Activated T-helper 1 cell treated with anti-CD3 and anti-CD28 coated beads, Interleukin-12 subunit alpha, Interleukin-12 subunit beta, Interleukin-2, Interleukin-4 antibody, amounts not matched to agents 30 ng/mL and 10 ng/mL and 1 ng/mL, durations not matched to agents 14 hours and 24 hours and 36 hours (primary cell): ENCODE data around the gene RAB37. TPM values are rescaled to one million over a fixed set of nuclear protein-coding genes. Genes with fewer than 3 reads are reported as not detected.

Source experiments
- DNase-seq: peaks from one replicate; pipeline ENCODE4 v3.0.0; 2021; ENCODE audit warnings: low spot score
- H3K27ac Mint-ChIP-seq: one replicate; pipeline ENCODE4 v1.8.0; 2021; ENCODE audit warnings: mild to moderate bottlenecking, mixed read lengths
- H3K27me3 Mint-ChIP-seq: one replicate; pipeline ENCODE4 v1.8.0; 2022; ENCODE audit warnings: mild to moderate bottlenecking, moderate library complexity, mixed read lengths; ENCODE audit not compliant: insufficient read depth
- H3K36me3 Mint-ChIP-seq: one replicate; pipeline ENCODE4 v1.8.0; 2021; ENCODE audit warnings: low read depth, mixed read lengths
- H3K4me1 Mint-ChIP-seq: one replicate; pipeline ENCODE4 v1.8.0; 2021; ENCODE audit warnings: low read depth, mixed read lengths
- H3K4me3 Mint-ChIP-seq: one replicate; pipeline ENCODE4 v1.8.0; 2021; ENCODE audit warnings: mild to moderate bottlenecking, moderate library complexity, mixed read lengths
- H3K9me3 Mint-ChIP-seq: one replicate; pipeline ENCODE4 v1.8.0; 2021; ENCODE audit warnings: mixed read lengths
- intact Hi-C: fragments of 100-400 bp; cut with micrococcal nuclease; formaldehyde crosslinking; loops from one replicate; pipeline ENCODE4 v1.15.1; 2024
- total RNA-seq: library from RNA; stranded (reverse); gene quantifications from 2 replicates; pipeline ENCODE4 v1.2.3, GENCODE V29; 2022

Gene RAB37
- total RNA-seq, 1 donor from 2014 or later: 6.1 TPM

DNA sequence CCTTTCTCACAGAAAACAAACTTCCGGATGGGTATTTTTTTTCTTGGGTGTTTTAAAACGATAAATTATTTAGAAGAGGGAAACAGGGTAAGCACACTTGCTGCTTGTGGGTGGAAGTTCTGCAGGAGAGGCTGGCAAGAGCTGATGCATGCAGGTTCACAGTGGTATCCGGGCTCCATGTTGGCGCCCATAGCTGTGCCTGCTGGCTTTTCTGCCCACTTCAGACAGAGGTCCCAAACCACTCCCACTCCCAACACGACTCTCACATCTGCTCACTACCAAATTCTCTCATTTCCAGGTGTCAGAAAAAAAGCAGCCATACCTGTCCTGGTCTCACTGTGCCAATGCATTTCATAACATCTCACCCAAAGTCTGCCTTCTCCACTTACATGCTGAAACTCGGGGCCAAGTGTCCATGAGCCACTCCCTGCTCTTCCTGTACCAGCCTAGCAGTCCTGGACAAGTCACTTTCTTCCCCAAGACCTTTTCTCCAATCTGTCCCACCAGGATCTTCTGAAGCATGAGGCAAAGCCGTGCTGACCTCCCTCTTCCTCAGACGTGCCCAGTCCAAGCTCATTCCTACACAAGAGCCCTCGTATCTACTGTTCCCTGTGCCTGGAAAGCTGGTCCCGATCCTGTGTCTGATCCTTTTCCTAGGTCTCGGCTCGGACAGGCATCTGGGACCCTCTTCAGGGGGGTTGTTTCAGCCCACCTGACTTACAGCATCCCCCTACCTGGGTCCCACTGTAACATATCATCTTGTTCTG lies 25.8 kb upstream of the RAB37 start:
- Mint-ChIP-seq H3K9me3 (no peaks in the 10 kb centered on the region), H3K4me3 (no peak overlapping the region), H3K36me3 (no peaks in the 10 kb centered on the region), H3K27me3 (peaks cover 23% of the 10 kb centered on the region), H3K27ac (no peak overlapping the region), H3K4me1 (no peaks in the 10 kb centered on the region)
- DNase-seq: no peak
- intact Hi-C loops: no loop called here

DNA sequence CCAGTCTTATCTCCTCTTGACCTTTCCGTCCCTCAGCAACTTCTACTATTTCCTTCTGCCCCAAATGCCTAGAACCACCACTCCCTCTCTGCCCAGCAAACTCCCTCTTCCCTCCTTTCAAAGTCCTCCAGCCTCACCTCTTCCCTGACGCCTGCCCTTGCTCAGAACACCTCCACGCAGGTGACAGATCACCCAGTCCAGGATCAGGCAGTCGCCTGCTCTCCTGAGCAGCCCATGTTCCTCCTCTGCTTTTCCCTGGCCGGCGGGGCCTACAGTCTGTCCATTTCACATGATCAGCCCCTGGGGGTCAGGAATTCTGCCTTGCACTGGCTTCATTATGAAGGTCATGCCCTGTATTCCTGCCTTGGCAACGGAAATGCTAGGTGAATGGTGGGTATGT lies 24.8 kb upstream of the RAB37 start:
- Mint-ChIP-seq H3K4me1 (no peaks in the 10 kb centered on the region), H3K36me3 (no peaks in the 10 kb centered on the region), H3K27ac (peak overlapping the region; percentile 8), H3K9me3 (no peaks in the 10 kb centered on the region), H3K27me3 (peaks cover 20% of the 10 kb centered on the region), H3K4me3 (no peak overlapping the region)
- no peak for DNase-seq
- intact Hi-C loops: no loop called here

DNA sequence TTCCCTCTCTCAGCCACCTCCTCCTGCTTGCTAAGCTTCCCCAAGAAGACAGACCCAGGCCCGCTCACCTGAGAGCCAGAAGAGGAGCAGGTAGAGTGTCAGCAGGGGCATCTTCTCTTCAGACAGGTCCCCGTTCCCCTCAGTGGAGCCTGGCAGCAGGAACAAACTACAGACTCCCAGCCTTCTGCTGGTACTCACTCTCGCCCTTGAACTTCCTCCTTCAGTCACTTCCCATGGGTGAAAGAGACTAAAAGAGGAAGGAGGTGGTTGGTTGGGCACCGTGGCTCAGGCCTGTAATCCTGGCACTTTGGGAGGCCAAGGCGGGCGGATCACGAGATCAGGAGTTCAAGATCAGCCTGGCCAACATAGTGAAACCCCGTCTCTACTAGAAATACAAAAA lies 24.3 kb upstream of the RAB37 start, which contains the start of gene CD300LF:
CD300LF (minus strand) TSS at position 168 of the 400 bp plus-strand sequence; CDS start at position 111, 57 bp downstream.
- Mint-ChIP-seq H3K4me3 (no peak within 1 kb of the TSS), H3K4me1 (no peaks in the 10 kb centered on the region), H3K9me3 (no peaks in the 10 kb centered on the region), H3K27me3 (peaks cover 20% of the 10 kb centered on the region), H3K36me3 (no peaks in the 10 kb centered on the region), H3K27ac (peak within 1 kb of the TSS; percentile 8)
- intact Hi-C loops: no loop called here
- DNase-seq: no peak

DNA sequence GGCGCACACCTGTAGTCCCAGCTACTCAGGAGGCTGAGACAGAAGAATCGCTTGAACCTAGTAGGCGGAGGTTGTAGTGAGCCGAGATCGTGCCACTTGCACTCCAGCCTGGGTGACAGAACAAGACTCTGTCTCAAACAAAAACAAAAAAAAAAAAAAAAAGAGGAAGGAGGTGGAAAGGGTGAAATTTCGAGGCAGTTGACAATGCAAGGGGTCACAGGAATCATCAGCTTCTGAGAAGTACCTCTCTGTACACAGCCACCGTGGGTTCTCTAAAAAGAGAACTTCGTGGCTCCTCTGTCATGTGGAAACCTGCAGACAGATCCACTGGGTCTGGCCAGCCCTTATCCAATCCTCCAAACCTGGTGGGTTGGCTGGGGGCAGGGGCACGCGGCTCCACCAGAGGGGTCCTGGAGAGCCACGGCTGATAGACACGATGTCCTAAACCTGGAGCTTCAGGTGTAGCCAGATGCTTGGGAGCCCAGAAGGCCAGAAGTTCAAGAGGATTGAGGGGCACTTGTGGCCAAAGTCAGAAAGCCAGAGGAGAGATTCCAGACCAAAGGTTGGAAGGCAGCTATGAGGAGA lies 23.8 kb upstream of the RAB37 start:
- H3K4me3 Mint-ChIP-seq: no peak overlapping the region
- no peaks in the 10 kb centered on the region for H3K36me3 Mint-ChIP-seq
- intact Hi-C loops: no loop called here
- DNase-seq: no peak
- H3K4me1 Mint-ChIP-seq: no peaks in the 10 kb centered on the region
- H3K9me3 Mint-ChIP-seq: no peaks in the 10 kb centered on the region
- H3K27me3 Mint-ChIP-seq: peaks cover 22% of the 10 kb centered on the region
- no peak overlapping the region for H3K27ac Mint-ChIP-seq

DNA sequence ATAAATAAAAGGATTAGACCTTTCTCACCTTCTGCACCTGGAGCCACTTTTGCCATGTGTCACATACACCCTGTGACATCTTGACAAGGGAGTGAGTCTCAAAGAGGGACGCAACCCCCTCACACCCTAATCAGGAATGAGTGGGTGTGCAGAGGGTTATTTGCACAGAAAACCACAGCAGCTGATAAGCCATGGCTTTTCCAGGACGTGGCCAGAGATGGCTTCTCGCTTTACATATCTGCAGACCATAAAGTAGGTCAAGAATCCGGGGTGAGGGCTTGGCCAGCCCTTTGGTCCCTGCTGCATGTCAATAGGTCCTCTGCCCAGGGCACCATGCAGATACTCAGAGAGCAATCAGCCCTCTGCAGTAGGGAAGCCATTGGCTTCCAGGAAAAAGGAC lies 21.9 kb upstream of the RAB37 start:
- no peak overlapping the region for H3K27ac Mint-ChIP-seq
- no peak overlapping the region for H3K4me3 Mint-ChIP-seq
- H3K27me3 Mint-ChIP-seq: peaks cover 26% of the 10 kb centered on the region
- H3K36me3 Mint-ChIP-seq: no peaks in the 10 kb centered on the region
- no peak for DNase-seq
- H3K4me1 Mint-ChIP-seq: no peaks in the 10 kb centered on the region
- intact Hi-C loops: no loop called here
- no peaks in the 10 kb centered on the region for H3K9me3 Mint-ChIP-seq

DNA sequence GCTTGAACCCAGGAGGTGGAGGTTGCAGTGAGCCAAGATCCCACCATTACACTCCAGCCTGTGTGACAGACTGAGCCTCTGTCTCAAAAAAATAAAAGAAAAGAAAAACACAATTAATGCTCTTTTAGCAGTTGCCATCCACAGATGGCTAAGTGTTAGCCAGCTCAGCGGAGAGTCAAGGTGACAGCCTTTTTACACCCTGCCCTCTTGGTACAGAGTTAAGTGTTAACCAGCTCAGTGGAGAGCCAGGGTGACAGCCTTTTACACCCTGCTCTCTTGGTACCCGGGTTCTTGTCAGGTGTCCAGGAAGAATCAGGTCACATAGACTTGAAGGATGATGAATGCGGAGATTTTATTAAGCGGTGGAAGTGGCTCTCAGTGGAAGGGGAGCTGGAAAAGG lies 16.6 kb upstream of the RAB37 start:
- H3K4me1 Mint-ChIP-seq: peaks cover 5% of the 10 kb centered on the region
- no peak overlapping the region for H3K4me3 Mint-ChIP-seq
- peaks cover 21% of the 10 kb centered on the region for H3K27me3 Mint-ChIP-seq
- no peaks in the 10 kb centered on the region for H3K36me3 Mint-ChIP-seq
- DNase-seq: no peak
- no peaks in the 10 kb centered on the region for H3K9me3 Mint-ChIP-seq
- no peak overlapping the region for H3K27ac Mint-ChIP-seq
- intact Hi-C loops: no loop called here

DNA sequence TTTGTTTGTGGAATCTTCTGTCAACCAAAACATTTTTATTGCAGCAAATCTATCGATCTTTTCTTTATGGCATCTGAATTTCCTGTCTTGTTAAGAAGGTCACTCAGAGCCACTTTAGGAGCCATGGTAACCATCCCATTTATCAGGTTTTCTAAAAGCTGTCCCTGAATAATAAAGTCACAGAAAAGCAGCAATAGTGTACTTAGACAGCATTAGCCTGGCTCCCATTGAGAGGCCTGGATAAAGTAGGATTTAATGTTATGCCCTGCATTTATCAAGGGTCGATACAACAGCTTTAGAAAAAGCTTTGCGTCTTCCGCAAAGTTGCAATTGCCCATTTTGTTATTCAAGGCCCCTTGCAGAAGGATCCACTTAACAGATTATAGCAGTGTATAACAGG lies 14.3 kb upstream of the RAB37 start:
- Mint-ChIP-seq H3K36me3 (no peaks in the 10 kb centered on the region), H3K9me3 (no peaks in the 10 kb centered on the region)

DNA sequence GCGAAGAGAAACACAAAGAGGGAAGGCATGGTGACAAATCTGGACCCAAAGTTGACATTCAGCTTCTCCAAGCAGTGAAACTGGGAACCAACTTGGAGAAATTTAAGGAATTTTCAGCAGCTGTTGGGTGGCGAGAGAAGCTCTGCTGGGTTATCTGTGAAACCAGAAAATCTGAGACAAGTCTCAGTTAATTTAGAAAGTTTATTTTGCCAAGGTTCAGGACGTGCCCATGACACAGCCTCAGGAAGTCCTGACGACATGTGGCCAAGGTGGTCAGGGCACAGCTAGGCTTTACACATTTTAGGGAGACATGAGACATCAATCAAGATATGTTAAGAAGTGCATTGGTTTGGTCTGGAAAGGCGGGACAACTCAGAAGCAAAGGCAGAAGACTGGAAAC lies 13.2 kb upstream of the RAB37 start:
- Mint-ChIP-seq H3K36me3 (no peaks in the 10 kb centered on the region), H3K27me3 (peaks cover 15% of the 10 kb centered on the region), H3K4me3 (no peak overlapping the region), H3K27ac (no peak overlapping the region), H3K4me1 (peaks cover 5% of the 10 kb centered on the region), H3K9me3 (no peaks in the 10 kb centered on the region)
- intact Hi-C loops: no loop called here
- DNase-seq: no peak

More for the DNA sequence above, 14.3 kb upstream of the RAB37 start:
- intact Hi-C loops: no loop called here
- DNase-seq: no peak
- Mint-ChIP-seq H3K4me3 (no peak overlapping the region), H3K4me1 (peaks cover 5% of the 10 kb centered on the region), H3K27ac (no peak overlapping the region), H3K27me3 (peaks cover 19% of the 10 kb centered on the region)

DNA sequence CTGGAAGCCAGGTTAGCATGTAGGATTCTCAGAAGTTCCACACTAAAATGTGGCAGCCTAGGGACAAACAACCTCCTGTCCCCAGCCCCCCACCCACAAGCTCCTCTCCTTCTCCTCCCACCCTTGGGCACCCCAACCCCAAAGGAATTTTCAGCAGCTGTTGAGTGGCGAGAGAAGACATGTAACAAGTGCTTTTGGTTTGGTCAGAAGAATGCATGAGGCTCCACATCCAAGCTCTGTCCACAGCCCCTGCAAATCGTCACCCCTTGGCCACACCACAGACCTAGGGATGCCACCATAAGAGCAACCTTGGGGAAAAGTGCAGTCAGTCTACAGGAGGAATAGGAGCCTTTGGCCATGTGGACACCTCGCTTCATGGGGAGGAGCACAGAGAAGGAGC lies 11.9 kb upstream of the RAB37 start:
- no peak overlapping the region for H3K27ac Mint-ChIP-seq
- peaks cover 6% of the 10 kb centered on the region for H3K4me1 Mint-ChIP-seq
- H3K36me3 Mint-ChIP-seq: no peaks in the 10 kb centered on the region
- H3K4me3 Mint-ChIP-seq: no peak overlapping the region
- intact Hi-C loops: no loop called here
- H3K9me3 Mint-ChIP-seq: no peaks in the 10 kb centered on the region
- DNase-seq: no peak
- peaks cover 13% of the 10 kb centered on the region for H3K27me3 Mint-ChIP-seq

DNA sequence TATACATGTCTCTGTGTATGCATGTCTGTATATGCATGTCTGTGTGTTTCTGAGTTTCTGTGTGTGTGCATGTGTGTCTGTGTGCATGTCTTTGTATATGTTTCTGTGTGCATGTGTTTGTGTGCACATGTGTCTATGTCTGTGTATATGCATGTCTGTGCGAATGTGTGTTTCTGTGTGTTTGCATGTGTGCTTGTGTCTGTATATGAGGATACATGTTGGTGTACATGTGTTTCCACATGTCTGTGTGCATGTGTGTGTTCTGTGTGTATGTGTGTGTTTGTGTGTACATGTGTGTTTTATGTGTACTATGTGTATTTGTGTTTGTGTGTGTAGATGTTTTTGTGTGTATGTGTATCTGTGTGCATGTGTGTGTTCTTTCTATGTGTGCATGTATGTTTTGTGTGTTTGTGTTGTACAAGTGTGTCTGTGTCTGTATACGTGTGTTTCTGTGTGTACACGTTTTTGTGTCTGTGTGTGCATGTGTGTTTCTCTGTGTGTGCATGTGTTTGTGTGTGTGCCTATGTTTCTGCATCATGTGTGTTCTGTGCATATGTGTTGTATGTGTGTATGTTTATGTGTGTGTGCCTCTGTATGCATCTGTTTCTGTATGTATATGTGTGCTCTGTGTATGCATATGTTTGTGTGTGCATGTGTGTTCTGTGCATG lies 8.9 kb upstream of the RAB37 start:
- H3K27me3 Mint-ChIP-seq: no peaks in the 10 kb centered on the region
- intact Hi-C loops: no loop called here
- no peaks in the 10 kb centered on the region for H3K9me3 Mint-ChIP-seq
- H3K36me3 Mint-ChIP-seq: no peaks in the 10 kb centered on the region
- peaks cover 18% of the 10 kb centered on the region for H3K4me1 Mint-ChIP-seq
- no peak overlapping the region for H3K27ac Mint-ChIP-seq
- no peak overlapping the region for H3K4me3 Mint-ChIP-seq
- no peak for DNase-seq

DNA sequence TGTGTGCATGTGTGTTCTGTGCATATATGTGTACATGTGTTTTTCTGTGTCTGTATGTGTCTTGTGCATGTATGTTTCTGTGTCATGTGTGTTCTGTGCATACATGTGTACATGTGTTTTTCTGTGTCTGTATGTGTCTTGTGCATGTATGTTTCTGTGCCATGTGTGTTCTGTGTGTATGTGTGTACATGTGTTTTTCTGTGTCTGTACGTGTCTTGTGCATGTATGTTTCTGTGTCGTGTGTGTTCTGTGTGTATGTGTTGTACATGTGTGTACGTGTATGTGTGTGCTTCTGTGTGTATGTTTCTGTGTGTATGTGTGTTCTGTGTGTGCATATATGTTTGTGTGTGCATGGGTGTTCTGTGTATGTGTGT lies 8.4 kb upstream of the RAB37 start:
- DNase-seq: no peak
- no peaks in the 10 kb centered on the region for H3K9me3 Mint-ChIP-seq
- H3K27ac Mint-ChIP-seq: no peak overlapping the region
- H3K27me3 Mint-ChIP-seq: no peaks in the 10 kb centered on the region
- H3K36me3 Mint-ChIP-seq: no peaks in the 10 kb centered on the region
- H3K4me1 Mint-ChIP-seq: peaks cover 18% of the 10 kb centered on the region
- intact Hi-C loops: no loop called here
- H3K4me3 Mint-ChIP-seq: no peak overlapping the region

DNA sequence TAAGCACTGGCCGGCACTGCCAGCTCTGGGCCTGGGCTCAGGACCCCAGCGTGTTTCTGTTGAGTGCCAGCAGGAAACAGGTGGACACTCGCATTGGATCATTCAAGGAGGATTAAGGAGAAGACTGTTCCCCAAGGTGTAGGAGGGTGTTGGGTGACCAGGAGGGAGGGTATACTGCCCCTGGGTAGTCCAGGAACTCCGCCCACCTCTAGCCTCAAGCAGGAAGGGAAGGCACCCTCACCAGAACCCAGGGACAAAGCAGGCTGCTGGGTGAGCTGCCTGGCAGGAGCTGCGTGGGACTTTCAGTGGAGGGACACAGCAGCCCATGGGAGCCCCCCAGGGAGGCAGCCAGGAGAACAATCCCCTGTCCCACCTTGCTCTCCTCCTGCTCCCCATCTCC lies 7.7 kb upstream of the RAB37 start:
- Mint-ChIP-seq H3K36me3 (no peaks in the 10 kb centered on the region), H3K4me3 (no peak overlapping the region), H3K27ac (no peak overlapping the region), H3K4me1 (peaks cover 13% of the 10 kb centered on the region), H3K27me3 (no peaks in the 10 kb centered on the region), H3K9me3 (no peaks in the 10 kb centered on the region)
- DNase-seq: no peak
- intact Hi-C loops: no loop called here

DNA sequence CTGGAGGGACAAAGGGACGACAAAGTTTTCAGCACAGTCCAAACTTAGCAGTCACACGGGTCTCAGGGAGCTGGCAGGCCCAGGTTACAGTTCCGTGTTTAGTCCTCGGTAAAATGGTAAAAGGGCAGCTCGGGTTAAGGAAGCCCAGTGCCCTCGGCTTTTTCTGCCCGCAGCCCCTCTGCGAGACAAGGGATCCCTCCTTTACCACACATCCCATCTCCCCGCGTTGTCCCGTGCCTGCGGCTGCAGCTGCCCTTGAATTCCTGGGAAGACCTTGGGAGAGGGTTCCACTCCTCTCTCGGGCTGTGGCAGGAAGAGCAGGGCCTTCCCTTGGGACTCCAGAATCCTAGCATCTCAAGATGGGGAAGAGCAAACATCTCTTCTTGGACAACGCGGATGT lies 7.2 kb upstream of the RAB37 start:
- Mint-ChIP-seq H3K36me3 (no peaks in the 10 kb centered on the region), H3K4me3 (no peak overlapping the region), H3K27ac (no peak overlapping the region), H3K4me1 (peaks cover 13% of the 10 kb centered on the region), H3K9me3 (no peaks in the 10 kb centered on the region), H3K27me3 (peaks cover 2% of the 10 kb centered on the region)
- intact Hi-C loops: loop anchor here (2.0 to 10.0 kb wide), 3 partner anchors 43 to 255 kb away; no protein-coding TSS in a partner anchor
- DNase-seq: no peak
